CMK (cell line): ENCODE results near the gene RELCH.

ENCODE experiments used
- DNase-seq: peaks from one replicate; pipeline ENCODE4 v3.0.0-alpha.2; 2010; ENCODE audit warnings: low read depth

RELCH gene

GRCh38 chr18:62262061-62262460 lies 75.0 kb downstream of the RELCH start:
- no peak for DNase-seq

- DNase-seq: peak; percentile 56
Observed at GRCh38 chr18:62264984-62265383, 77.9 kb downstream of the RELCH start.

GRCh38 chr18:62277045-62277444 lies 90.0 kb downstream of the RELCH start:
- DNase-seq: no peak

- DNase-seq: no peak
Observed at GRCh38 chr18:62279561-62279960, 92.5 kb downstream of the RELCH start.

GRCh38 chr18:62280058-62280457 lies 93.0 kb downstream of the RELCH start:
- DNase-seq: no peak

GRCh38 chr18:62280786-62281185 lies 93.7 kb downstream of the RELCH start:
- no peak for DNase-seq

GRCh38 chr18:62281684-62282083 lies 94.6 kb downstream of the RELCH start:
- no peak for DNase-seq

- no peak for DNase-seq
Observed at GRCh38 chr18:62282188-62282629, 95.2 kb downstream of the RELCH start.

GRCh38 chr18:62284637-62285036 lies 97.6 kb downstream of the RELCH start:
- no peak for DNase-seq

- DNase-seq: no peak
Observed at GRCh38 chr18:62285281-62285680, 98.2 kb downstream of the RELCH start.

GRCh38 chr18:62287781-62288664 lies 101.0 kb downstream of the RELCH start:
- DNase-seq: no peak

- DNase-seq: no peak
Observed at GRCh38 chr18:62288665-62289008, 101.6 kb downstream of the RELCH start.

- DNase-seq: no peak
Observed at GRCh38 chr18:62289047-62289446, 102.0 kb downstream of the RELCH start.

- DNase-seq: no peak
Observed at GRCh38 chr18:62294073-62294472, 107.0 kb downstream of the RELCH start.

GRCh38 chr18:62300359-62300963 lies 113.4 kb downstream of the RELCH start:
- no peak for DNase-seq

- DNase-seq: no peak
Observed at GRCh38 chr18:62301322-62301721, 114.3 kb downstream of the RELCH start.

GRCh38 chr18:62312851-62313250 lies 125.8 kb downstream of the RELCH start:
- DNase-seq: no peak

- DNase-seq: peak; percentile 43
Observed at GRCh38 chr18:62318228-62319180, 131.4 kb downstream of the RELCH start.

- DNase-seq: no peak
Observed at GRCh38 chr18:62321201-62321600, 134.1 kb downstream of the RELCH start.

GRCh38 chr18:62323483-62324180 lies 136.6 kb downstream of the RELCH start:
- DNase-seq: no peak

GRCh38 chr18:62324181-62324828 lies 137.2 kb downstream of the RELCH start:
- DNase-seq: no peak
